C4-2B (cell line): ENCODE measurements around the gene CD96.

Experiments
- ZFX ChIP-seq: fragments of 450-650 bp; IDR thresholded peaks from 2 replicates; pipeline ENCODE4 v1.6.1; 2017
- TF ChIP-seq, protein P1 (sequence below): fragments of 450-650 bp; conservative IDR thresholded peaks from 2 replicates; pipeline ENCODE4 v1.5.1; 2017; ENCODE audit warnings: mild to moderate bottlenecking

GRCh38 chr3:111694471-111694870, 152.5 kb downstream of the CD96 start:
- TF ChIP-seq, protein P1, sequence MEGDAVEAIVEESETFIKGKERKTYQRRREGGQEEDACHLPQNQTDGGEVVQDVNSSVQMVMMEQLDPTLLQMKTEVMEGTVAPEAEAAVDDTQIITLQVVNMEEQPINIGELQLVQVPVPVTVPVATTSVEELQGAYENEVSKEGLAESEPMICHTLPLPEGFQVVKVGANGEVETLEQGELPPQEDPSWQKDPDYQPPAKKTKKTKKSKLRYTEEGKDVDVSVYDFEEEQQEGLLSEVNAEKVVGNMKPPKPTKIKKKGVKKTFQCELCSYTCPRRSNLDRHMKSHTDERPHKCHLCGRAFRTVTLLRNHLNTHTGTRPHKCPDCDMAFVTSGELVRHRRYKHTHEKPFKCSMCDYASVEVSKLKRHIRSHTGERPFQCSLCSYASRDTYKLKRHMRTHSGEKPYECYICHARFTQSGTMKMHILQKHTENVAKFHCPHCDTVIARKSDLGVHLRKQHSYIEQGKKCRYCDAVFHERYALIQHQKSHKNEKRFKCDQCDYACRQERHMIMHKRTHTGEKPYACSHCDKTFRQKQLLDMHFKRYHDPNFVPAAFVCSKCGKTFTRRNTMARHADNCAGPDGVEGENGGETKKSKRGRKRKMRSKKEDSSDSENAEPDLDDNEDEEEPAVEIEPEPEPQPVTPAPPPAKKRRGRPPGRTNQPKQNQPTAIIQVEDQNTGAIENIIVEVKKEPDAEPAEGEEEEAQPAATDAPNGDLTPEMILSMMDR: no peak
- TF ChIP-seq ZFX: no peak
